GM12878 (cell line): ENCODE data around the gene XPC. TPM values are rescaled to one million over a fixed set of nuclear protein-coding genes. Genes with fewer than 3 reads are reported as not detected.

Experiments used
- ATAC-seq: fragments of 200-7000 bp; cut with Tn5 transposase; 3 replicates; pipeline ENCODE4 v1.9.1; 2020; ENCODE audit warnings: mild to moderate bottlenecking, moderate library complexity
- BruUV-seq: library from RNA; stranded (reverse); fragments of 400-500 nt; replicated peaks from 2 replicates; lab custom pipeline; 2021; lab: Mats Ljungman, UMichigan
- CTCF ChIA-PET: fragments of 300-600 bp; sonication (Branson Sonifier 250); formaldehyde crosslinking; extraction: SDS; loops from one replicate; lab custom pipeline; 2021; ENCODE audit warnings: inconsistent platforms; lab: Yijun Ruan, JAX
- POLR2A ChIA-PET: fragments of 350-600 bp; formaldehyde crosslinking; extraction: SDS; loops from one replicate; lab custom pipeline; 2021; ENCODE audit warnings: inconsistent platforms; lab: Charles Lee
- RAD21 ChIA-PET: fragments of 300-600 bp; sonication (Branson Sonifier 250); formaldehyde crosslinking; loops from one replicate; lab custom pipeline; 2023; ENCODE audit warnings: antibody characterized with exemption; ENCODE audit not compliant: unreplicated experiment; lab: Charles Lee
- SMC1A ChIA-PET: fragments of 300-600 bp; sonication (Branson Sonifier 250); formaldehyde crosslinking; loops from one replicate; lab custom pipeline; 2023; ENCODE audit not compliant: unreplicated experiment, uncharacterized antibody; lab: Charles Lee
- DNase-seq: peaks from one replicate; pipeline ENCODE4 v3.0.0-alpha.2; 2011; ENCODE audit warnings: low read depth, low spot score
- FAIRE-seq: peaks from 3 replicates; lab custom pipeline; 2011; peaks lifted over from hg19 to GRCh38; lab: Jason Lieb, UNC
- H2AFZ ChIP-seq: 2 replicates; pipeline ENCODE4 v1.6.0; 2011; ENCODE audit warnings: low read depth, low read length, control low read depth; ENCODE audit not compliant: control insufficient read depth
- H3K27ac ChIP-seq: 2 replicates; pipeline ENCODE4 v1.5.1; 2011; ENCODE audit warnings: control low read depth; ENCODE audit not compliant: control insufficient read depth, insufficient read depth
- H3K27me3 ChIP-seq, 2 experiments: replicated peaks in 1 of 2; 2 replicates each; pipeline versions ENCODE4 v1.6.0 to v1.6.1; 2011; ENCODE audit warnings: low read length in 1 of 2; ENCODE audit not compliant: control insufficient read depth in 2 of 2, insufficient read depth in 2 of 2
- H3K36me3 ChIP-seq, 2 experiments: 2 replicates each; pipeline ENCODE4 v1.5.1; 2011; ENCODE audit warnings: low read length in 1 of 2; ENCODE audit not compliant: control insufficient read depth in 2 of 2, insufficient read depth in 2 of 2
- H3K4me1 ChIP-seq: 2 replicates; pipeline ENCODE4 v1.6.1; 2011; ENCODE audit warnings: mild to moderate bottlenecking, low read length, moderate library complexity, mixed read lengths; ENCODE audit not compliant: control insufficient read depth, insufficient read depth
- H3K4me2 ChIP-seq: 2 replicates; pipeline ENCODE4 v1.6.0; 2011; ENCODE audit warnings: control low read depth; ENCODE audit not compliant: control insufficient read depth, insufficient read depth
- H3K4me3 ChIP-seq: fragments of 200-600 bp; sonication (generic); 2 replicates; pipeline ENCODE4 v1.5.1; 2016
- H3K79me2 ChIP-seq: 2 replicates; pipeline ENCODE4 v1.6.0; 2011; ENCODE audit warnings: low read length; ENCODE audit not compliant: control insufficient read depth, insufficient read depth
- H3K9ac ChIP-seq: 2 replicates; pipeline ENCODE4 v1.8.0; 2011; ENCODE audit warnings: low read length, control low read depth, mixed read lengths; ENCODE audit not compliant: control insufficient read depth, insufficient read depth
- H3K9me3 ChIP-seq: replicated peaks from 3 replicates; pipeline ENCODE4 v1.5.1; 2011; ENCODE audit warnings: mild to moderate bottlenecking, low read length; ENCODE audit not compliant: control insufficient read depth, insufficient read depth
- H4K20me1 ChIP-seq: 2 replicates; pipeline ENCODE4 v1.6.0; 2011; ENCODE audit not compliant: control insufficient read depth, insufficient read depth
- ATF7 ChIP-seq: fragments of 450-650 bp; IDR thresholded peaks from 2 replicates; pipeline ENCODE4 v1.6.1; 2016; ENCODE audit warnings: low read depth, mild to moderate bottlenecking
- EGR1 ChIP-seq, 2 experiments: IDR thresholded peaks; 1 replicate in 1 of 2; 2 replicates in 1 of 2; pipeline ENCODE4 v1.6.1; 2011 to 2012; ENCODE audit warnings: low read depth in 2 of 2, low read length in 2 of 2, borderline replicate concordance in 1 of 2, mild to moderate bottlenecking in 1 of 2, moderate library complexity in 1 of 2
- HCFC1 ChIP-seq: fragments of 150-350 bp; IDR thresholded peaks from 2 replicates; pipeline ENCODE4 v1.6.1; 2014; ENCODE audit warnings: low read length
- HDGF ChIP-seq: fragments of 450-650 bp; IDR thresholded peaks from 2 replicates; pipeline ENCODE4 v1.6.1; 2016; ENCODE audit warnings: antibody characterized with exemption
- IKZF2 ChIP-seq, 2 experiments: fragments of 450-650 bp; IDR thresholded peaks; 2 replicates each; pipeline ENCODE4 v1.6.1; 2017; ENCODE audit warnings: mild to moderate bottlenecking in 2 of 2, moderate library complexity in 2 of 2
- JUND ChIP-seq: IDR thresholded peaks from 2 replicates; pipeline ENCODE4 v1.6.1; 2012; ENCODE audit warnings: low read depth, mild to moderate bottlenecking, low read length, improper control_type of control experiment, moderate library complexity
- MEF2A ChIP-seq: IDR thresholded peaks from 2 replicates; pipeline ENCODE4 v1.6.1; 2011; ENCODE audit warnings: low read depth, mild to moderate bottlenecking, low read length, moderate library complexity; ENCODE audit not compliant: insufficient read depth
- MYC ChIP-seq: IDR thresholded peaks from 2 replicates; pipeline ENCODE4 v1.6.1; 2011; ENCODE audit warnings: mild to moderate bottlenecking, low read length, moderate library complexity, inconsistent platforms; ENCODE audit not compliant: insufficient read depth, insufficient replicate concordance, insufficient read length, severe bottlenecking
- NFIC ChIP-seq: IDR thresholded peaks from 2 replicates; pipeline ENCODE4 v1.6.1; 2012; ENCODE audit warnings: low read depth, mild to moderate bottlenecking, inconsistent platforms, low read length, moderate library complexity
- NFYB ChIP-seq: IDR thresholded peaks from 2 replicates; pipeline ENCODE4 v1.6.1; 2011; ENCODE audit warnings: low read depth, mild to moderate bottlenecking, low read length, improper control_type of control experiment, moderate library complexity; ENCODE audit not compliant: insufficient read depth
- RAD21 ChIP-seq: IDR thresholded peaks from 2 replicates; pipeline ENCODE4 v1.6.1; 2011; ENCODE audit warnings: mild to moderate bottlenecking, low read depth, low read length, moderate library complexity; ENCODE audit not compliant: insufficient read depth
- RUNX3 ChIP-seq: IDR thresholded peaks from 2 replicates; pipeline ENCODE4 v1.6.1; 2012; ENCODE audit warnings: low read length, inconsistent platforms
- SIN3A ChIP-seq: IDR thresholded peaks from 2 replicates; pipeline ENCODE4 v1.6.1; 2012; ENCODE audit warnings: low read depth, low read length, improper control_type of control experiment
- SIX5 ChIP-seq: IDR thresholded peaks from 2 replicates; pipeline ENCODE4 v1.6.1; 2011; ENCODE audit warnings: mild to moderate bottlenecking, low read depth, low read length, moderate library complexity; ENCODE audit not compliant: severe bottlenecking
- SP1 ChIP-seq: IDR thresholded peaks from one replicate; pipeline ENCODE4 v1.6.1; 2011; ENCODE audit warnings: low read depth, low read length
- SREBF2 ChIP-seq: IDR thresholded peaks from 2 replicates; pipeline ENCODE4 v1.6.1; 2012; ENCODE audit warnings: mild to moderate bottlenecking, low read length
- TCF7 ChIP-seq: IDR thresholded peaks from 2 replicates; pipeline ENCODE4 v1.6.1; 2014; ENCODE audit warnings: antibody characterized with exemption, borderline replicate concordance
- ZSCAN29 ChIP-seq: fragments of 450-650 bp; IDR thresholded peaks from 2 replicates; pipeline ENCODE4 v1.6.1; 2017; ENCODE audit warnings: mild to moderate bottlenecking, moderate library complexity
- WGBS: methylation state at CpG from one replicate; pipeline ENCODE4 v1.1.6; 2016; ENCODE audit warnings: low lambda C conversion rate; ENCODE audit not compliant: insufficient replicate concordance, insufficient coverage; ENCODE audit errors: missing lambda C conversion rate; 5-methylcytosine and 5-hydroxymethylcytosine counted together
- in situ Hi-C: fragments of 300-500 bp; cut with MboI; formaldehyde crosslinking; loops from 9 replicates; pipeline ENCODE4 v1.14.3; 2018; ENCODE audit warnings: mixed read lengths
- intact Hi-C: fragments of 100-400 bp; cut with micrococcal nuclease; formaldehyde crosslinking; loops from one replicate; pipeline ENCODE4 v1.14.2; 2022; ENCODE audit not compliant: unreplicated experiment
- polyA plus RNA-seq, 11 experiments: library from polyadenylated mRNA; depleted of rRNA in 4 of 11; unstranded in 6 of 11; stranded (reverse) in 5 of 11; fragments of >200 nt; fragmentation: Nextera tagmentation in 4 of 11; fragmentation: Illumina TruSeq in 1 of 11; extraction: Ambion mirVana in 4 of 11; extraction: Trizol in 1 of 11; gene quantifications; 1 replicate in 1 of 11; 2 replicates in 10 of 11; pipeline versions ENCODE4 v1.2.1 to v1.2.3, GENCODE V29; 2011 to 2016; ENCODE audit warnings: inconsistent platforms in 2 of 11, missing spikeins in 2 of 11, low read depth in 1 of 11
- total RNA-seq, 4 experiments: library from RNA; depleted of rRNA in 3 of 4; stranded (reverse); fragments of >200 nt in 3 of 4; fragmentation: Illumina TruSeq in 1 of 4; extraction: Trizol in 1 of 4; gene quantifications; 2 replicates each; pipeline versions ENCODE4 v1.2.1 to v1.2.3, GENCODE V29; 2013 to 2021
- TF ChIP-seq, protein P1 (sequence below): fragments of 450-650 bp; IDR thresholded peaks from 2 replicates; pipeline ENCODE4 v1.6.1; 2017; ENCODE audit warnings: mild to moderate bottlenecking, low read depth, inconsistent platforms; ENCODE audit not compliant: poor library complexity, severe bottlenecking
- TF ChIP-seq, protein P2 (sequence below): fragments of 450-650 bp; IDR thresholded peaks from 2 replicates; pipeline ENCODE4 v1.6.1; 2017; ENCODE audit warnings: antibody characterized with exemption, mild to moderate bottlenecking, moderate library complexity

XPC gene
- total and polyA plus RNA-seq, 10 of the 15 experiments (the other 5 are each of a cell fraction or from before 2014, with no cell fraction given), result 4.0 to 48.3 (median 29.8) TPM

DNA sequence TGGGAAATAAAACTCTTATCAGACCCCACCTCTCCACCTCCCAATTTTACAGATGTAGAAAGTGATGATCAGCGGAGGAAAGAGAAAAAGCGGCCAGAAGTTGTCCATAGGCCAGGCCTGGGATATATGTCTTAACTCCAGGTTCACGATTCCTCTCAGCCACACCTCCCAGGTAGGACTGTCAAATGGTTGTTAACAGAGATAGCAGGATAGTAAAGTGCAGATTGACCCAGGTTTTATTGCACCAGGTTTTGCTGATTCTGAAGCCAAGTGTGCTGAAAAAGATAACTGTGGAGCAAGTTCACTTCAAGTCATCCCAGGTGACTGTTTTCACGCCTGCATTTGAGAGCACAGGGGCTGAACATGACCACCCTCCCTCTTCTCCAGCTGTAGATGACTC lies 36.4 kb upstream of the XPC start (continued):
- TF ChIP-seq, protein P1, sequence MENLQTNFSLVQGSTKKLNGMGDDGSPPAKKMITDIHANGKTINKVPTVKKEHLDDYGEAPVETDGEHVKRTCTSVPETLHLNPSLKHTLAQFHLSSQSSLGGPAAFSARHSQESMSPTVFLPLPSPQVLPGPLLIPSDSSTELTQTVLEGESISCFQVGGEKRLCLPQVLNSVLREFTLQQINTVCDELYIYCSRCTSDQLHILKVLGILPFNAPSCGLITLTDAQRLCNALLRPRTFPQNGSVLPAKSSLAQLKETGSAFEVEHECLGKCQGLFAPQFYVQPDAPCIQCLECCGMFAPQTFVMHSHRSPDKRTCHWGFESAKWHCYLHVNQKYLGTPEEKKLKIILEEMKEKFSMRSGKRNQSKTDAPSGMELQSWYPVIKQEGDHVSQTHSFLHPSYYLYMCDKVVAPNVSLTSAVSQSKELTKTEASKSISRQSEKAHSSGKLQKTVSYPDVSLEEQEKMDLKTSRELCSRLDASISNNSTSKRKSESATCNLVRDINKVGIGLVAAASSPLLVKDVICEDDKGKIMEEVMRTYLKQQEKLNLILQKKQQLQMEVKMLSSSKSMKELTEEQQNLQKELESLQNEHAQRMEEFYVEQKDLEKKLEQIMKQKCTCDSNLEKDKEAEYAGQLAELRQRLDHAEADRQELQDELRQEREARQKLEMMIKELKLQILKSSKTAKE, result no peak
- TF ChIP-seq HDGF (no peak), MEF2A (no peak), ATF7 (no peak), TCF7 (no peak), SIX5 (no peak), JUND (no peak), SREBF2 (no peak), IKZF2 (IDR thresholded peaks at IDR 0.05) (no peak), SP1 (no peak), SIN3A (no peak)

DNA sequence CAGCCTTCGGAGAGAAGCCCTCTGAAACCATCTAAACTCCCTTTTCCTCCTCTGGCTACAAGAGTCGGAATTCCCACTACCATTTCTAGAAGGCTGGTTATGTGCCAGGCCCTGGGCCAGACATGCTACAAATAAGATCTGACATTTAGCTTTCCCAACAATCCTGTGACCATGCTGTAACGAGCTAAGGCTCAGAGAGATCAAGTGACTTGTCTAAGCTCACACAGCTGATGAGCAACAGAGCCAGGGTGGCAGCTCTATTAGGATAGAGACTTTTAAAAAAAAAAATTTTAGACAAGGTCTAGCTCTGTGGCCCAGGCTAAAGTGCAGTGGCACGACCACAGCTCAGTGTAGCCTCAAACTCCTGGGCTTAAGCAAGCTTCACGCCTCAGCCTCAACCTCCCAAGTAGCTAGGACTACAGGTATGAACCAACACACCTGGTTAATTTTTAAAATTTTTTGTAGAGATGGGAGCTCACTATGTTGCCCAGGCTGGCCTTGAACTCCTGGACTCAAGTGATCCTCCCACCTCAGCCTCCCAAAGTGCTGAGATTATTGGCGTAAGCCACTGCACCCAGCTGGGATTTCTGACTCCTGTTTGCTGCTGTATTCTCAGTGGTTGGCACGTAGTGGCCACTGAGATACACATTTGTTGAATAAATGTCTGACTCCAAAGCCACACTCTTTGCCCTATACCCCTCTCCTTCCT lies 34.8 kb upstream of the XPC start:
- H3K27me3 ChIP-seq, result no peaks in the 10 kb centered on the region
- DNase-seq (no peak), FAIRE-seq (no peak), ATAC-seq (no peak)
- H3K79me2 ChIP-seq, result no peaks in the 10 kb centered on the region
- RAD21 ChIA-PET, result no interaction called here
- H3K9ac ChIP-seq, result no peak overlapping the region
- 31% methylated on average over 7 of the region's 7 CpGs for WGBS
- no TSS peak for BruUV-seq
- CTCF ChIA-PET, result interaction anchor here (0.8 to 3.1 kb wide), 4 partner anchors 10 to 227 kb away, joined by 3 to 32 read pairs (median 3); no protein-coding TSS in a partner anchor
- no peaks in the 10 kb centered on the region for H3K9me3 ChIP-seq
- no peaks in the 10 kb centered on the region for H4K20me1 ChIP-seq
- intact Hi-C loops, result no loop called here
- SMC1A ChIA-PET, result interaction anchor here (1.7 to 2.3 kb wide), 2 partner anchors 10 to 12 kb away, joined by 4 to 12 read pairs; no protein-coding TSS in a partner anchor
- no peaks in the 10 kb centered on the region for H3K36me3 ChIP-seq
- no peak overlapping the region for H3K4me3 ChIP-seq
- H3K4me2 ChIP-seq, result no peak overlapping the region
- POLR2A ChIA-PET, result no interaction called here
- H3K27ac ChIP-seq, result no peak overlapping the region
- no peaks in the 10 kb centered on the region for H3K4me1 ChIP-seq
- in situ Hi-C loops, result no loop called here
- no peak overlapping the region for H2AFZ ChIP-seq
- TF ChIP-seq EGR1 (IDR thresholded peaks at IDR 0.05; ENCODE audit: borderline replicate concordance in 1 of 2, low read depth in 2 of 2, low read length in 2 of 2) (no peak), ZSCAN29 (no peak), NFYB (no peak), RAD21 (no peak), RUNX3 (no peak), NFIC (no peak), MYC (no peak), HCFC1 (no peak)
- TF ChIP-seq, protein P2, sequence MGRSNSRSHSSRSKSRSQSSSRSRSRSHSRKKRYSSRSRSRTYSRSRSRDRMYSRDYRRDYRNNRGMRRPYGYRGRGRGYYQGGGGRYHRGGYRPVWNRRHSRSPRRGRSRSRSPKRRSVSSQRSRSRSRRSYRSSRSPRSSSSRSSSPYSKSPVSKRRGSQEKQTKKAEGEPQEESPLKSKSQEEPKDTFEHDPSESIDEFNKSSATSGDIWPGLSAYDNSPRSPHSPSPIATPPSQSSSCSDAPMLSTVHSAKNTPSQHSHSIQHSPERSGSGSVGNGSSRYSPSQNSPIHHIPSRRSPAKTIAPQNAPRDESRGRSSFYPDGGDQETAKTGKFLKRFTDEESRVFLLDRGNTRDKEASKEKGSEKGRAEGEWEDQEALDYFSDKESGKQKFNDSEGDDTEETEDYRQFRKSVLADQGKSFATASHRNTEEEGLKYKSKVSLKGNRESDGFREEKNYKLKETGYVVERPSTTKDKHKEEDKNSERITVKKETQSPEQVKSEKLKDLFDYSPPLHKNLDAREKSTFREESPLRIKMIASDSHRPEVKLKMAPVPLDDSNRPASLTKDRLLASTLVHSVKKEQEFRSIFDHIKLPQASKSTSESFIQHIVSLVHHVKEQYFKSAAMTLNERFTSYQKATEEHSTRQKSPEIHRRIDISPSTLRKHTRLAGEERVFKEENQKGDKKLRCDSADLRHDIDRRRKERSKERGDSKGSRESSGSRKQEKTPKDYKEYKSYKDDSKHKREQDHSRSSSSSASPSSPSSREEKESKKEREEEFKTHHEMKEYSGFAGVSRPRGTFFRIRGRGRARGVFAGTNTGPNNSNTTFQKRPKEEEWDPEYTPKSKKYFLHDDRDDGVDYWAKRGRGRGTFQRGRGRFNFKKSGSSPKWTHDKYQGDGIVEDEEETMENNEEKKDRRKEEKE, result no peak
